ENCODE measurements around the gene PCCA.
"Not testable (repeated sequence)": the region's sequence is repeated elsewhere in the genome, so short reads cannot be mapped to it uniquely, and the experiment has no call there.

The PCCA gene

GRCh38 chr13:100139817-100140216 is 50.9 kb downstream of the PCCA start:
- DNase-seq (no peak), ATAC-seq (no peak)

- no peak for ATAC-seq
- DNase-seq, result no peak
Observed at GRCh38 chr13:100140441-100140840, 51.5 kb downstream of the PCCA start.

- not testable (repeated sequence) for DNase-seq, ATAC-seq
Observed at GRCh38 chr13:100141461-100141961, 52.6 kb downstream of the PCCA start.

GRCh38 chr13:100146534-100146933 is 57.6 kb downstream of the PCCA start:
- no peak for DNase-seq

GRCh38 chr13:100147825-100148224 is 58.9 kb downstream of the PCCA start:
- ATAC-seq (no peak), DNase-seq (no peak)

More at GRCh38 chr13:100146534-100146933, 57.6 kb downstream of the PCCA start:
- no peak for ATAC-seq

- ATAC-seq (no peak), DNase-seq (no peak)
Observed at GRCh38 chr13:100148422-100148821, 59.5 kb downstream of the PCCA start.

GRCh38 chr13:100149389-100149788 is 60.5 kb downstream of the PCCA start:
- no peak for ATAC-seq
- DNase-seq, result no peak

- DNase-seq, ATAC-seq: not testable (repeated sequence)
Observed at GRCh38 chr13:100150711-100151110, 61.8 kb downstream of the PCCA start.

- ATAC-seq (no peak), DNase-seq (no peak)
Observed at GRCh38 chr13:100154842-100155416, 66.0 kb downstream of the PCCA start.

GRCh38 chr13:100156788-100157187 is 67.9 kb downstream of the PCCA start:
- ATAC-seq (no peak), DNase-seq (no peak)

GRCh38 chr13:100158569-100158968 is 69.7 kb downstream of the PCCA start:
- no peak for ATAC-seq
- DNase-seq, result no peak

GRCh38 chr13:100159584-100159983 is 70.7 kb downstream of the PCCA start:
- DNase-seq (no peak), ATAC-seq (no peak)

- ATAC-seq (no peak), DNase-seq (no peak)
Observed at GRCh38 chr13:100160450-100160849, 71.6 kb downstream of the PCCA start.

GRCh38 chr13:100163375-100163774 is 74.5 kb downstream of the PCCA start:
- ATAC-seq (no peak), DNase-seq (no peak)

GRCh38 chr13:100173203-100173602 is 84.3 kb downstream of the PCCA start:
- ATAC-seq, result no peak

GRCh38 chr13:100174455-100174854 is 85.6 kb downstream of the PCCA start:
- ATAC-seq, DNase-seq: not testable (repeated sequence)

More at GRCh38 chr13:100173203-100173602, 84.3 kb downstream of the PCCA start:
- DNase-seq, result no peak

- DNase-seq, result no peak
- no peak for ATAC-seq
Observed at GRCh38 chr13:100175078-100175802, 86.3 kb downstream of the PCCA start.

- ATAC-seq, result no peak
- DNase-seq, result no peak
Observed at GRCh38 chr13:100175803-100176182, 86.9 kb downstream of the PCCA start.

GRCh38 chr13:100176801-100177400 is 88.0 kb downstream of the PCCA start:
- DNase-seq (no peak), ATAC-seq (no peak)

- ATAC-seq (no peak), DNase-seq (no peak)
Observed at GRCh38 chr13:100178309-100178708, 89.4 kb downstream of the PCCA start.

GRCh38 chr13:100179276-100179675 is 90.4 kb downstream of the PCCA start:
- DNase-seq, result no peak

GRCh38 chr13:100182900-100183490 is 94.1 kb downstream of the PCCA start:
- peak; percentile 43 for ATAC-seq
- DNase-seq, result no peak

More at GRCh38 chr13:100179276-100179675, 90.4 kb downstream of the PCCA start:
- ATAC-seq, result no peak

GRCh38 chr13:100184095-100184494 is 95.2 kb downstream of the PCCA start:
- ATAC-seq, result no peak

More at GRCh38 chr13:100184095-100184494, 95.2 kb downstream of the PCCA start:
- no peak for DNase-seq
